Measurements from ENCODE around the gene LYZL2.
"Not testable (repeated sequence)": the region's sequence is repeated elsewhere in the genome, so short reads cannot be mapped to it uniquely, and the experiment has no call there.

LYZL2 gene

GRCh38 chr10:30639946-30640786 is 10.6 kb upstream of the LYZL2 start:
- no peak for DNase-seq (ENCODE audit: low read depth in 3 of 3, low spot score in 1 of 3)

DNA sequence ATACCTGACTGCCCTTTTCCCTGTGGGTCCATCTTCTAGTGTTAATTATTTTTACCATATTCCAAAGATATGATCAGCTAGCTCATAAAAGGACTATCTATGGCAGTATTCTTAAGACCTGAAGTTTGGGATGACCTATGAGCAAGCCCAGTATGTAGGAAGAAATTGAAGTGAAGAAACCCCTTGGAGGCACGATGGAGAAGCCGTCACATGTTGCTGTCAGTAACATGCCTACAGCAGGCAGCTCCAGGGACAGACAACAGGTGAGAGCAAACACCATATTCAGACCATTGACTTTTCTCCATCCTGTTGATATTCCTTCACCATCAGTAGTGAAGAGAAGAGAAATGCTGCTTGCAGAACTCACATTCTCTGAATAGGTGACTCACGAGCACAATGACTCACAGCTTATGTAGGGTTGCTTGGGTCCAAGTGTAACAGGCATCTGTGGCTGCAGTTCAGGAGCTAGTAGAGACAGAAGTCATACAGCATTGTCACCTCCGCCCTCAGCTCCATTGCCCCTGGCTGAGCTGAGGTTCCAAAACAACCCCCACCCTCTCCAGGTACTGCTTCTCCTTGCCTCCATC is 8.4 kb upstream of the LYZL2 start:
- no peak for DNase-seq (ENCODE audit: low read depth in 3 of 3, low spot score in 1 of 3)

DNA sequence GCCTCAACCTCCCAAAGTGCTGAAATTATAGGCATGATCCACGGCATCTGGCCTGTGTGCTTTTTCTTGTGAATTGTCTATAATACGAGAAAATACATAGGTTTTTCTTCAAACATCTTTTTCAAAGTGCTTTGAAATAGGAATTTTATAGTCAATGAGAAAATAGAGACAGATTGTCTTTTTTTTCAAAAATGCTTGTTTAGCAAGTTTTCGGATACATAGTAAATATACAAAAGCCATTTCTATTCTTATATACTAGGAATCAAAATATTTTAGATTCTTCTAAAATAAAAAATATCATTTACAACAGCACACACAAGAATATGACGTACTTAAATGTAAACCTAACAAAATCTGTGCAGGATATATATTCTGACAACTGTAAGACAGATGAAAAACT is 1.6 kb upstream of the LYZL2 start:
- DNase-seq (ENCODE audit: low read depth in 3 of 3, low spot score in 1 of 3) = no peak

DNA sequence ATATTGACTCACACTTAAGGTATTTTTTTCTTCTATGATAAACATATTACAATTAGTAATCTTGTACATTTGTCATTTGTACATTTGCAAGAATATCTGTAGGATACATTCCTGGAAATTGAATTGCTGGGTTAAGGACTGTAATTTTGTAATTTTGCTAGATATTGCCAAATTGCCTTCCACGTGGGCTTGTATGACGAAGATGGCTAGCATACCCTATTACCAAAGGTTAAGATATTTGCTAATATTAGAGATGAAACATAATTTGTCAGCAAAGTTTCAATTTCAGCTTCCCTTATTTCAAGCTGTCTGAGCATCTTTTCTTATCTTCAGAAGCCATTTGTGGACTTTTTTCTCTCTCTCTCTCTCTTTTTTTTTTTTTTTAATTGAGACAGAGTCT is 1.0 kb upstream of the LYZL2 start:
- DNase-seq (ENCODE audit: low read depth in 3 of 3, low spot score in 1 of 3) = no peak

GRCh38 chr10:30628576-30628975 is 977 bp downstream of the LYZL2 start:
- DNase-seq (ENCODE audit: low read depth in 3 of 3, low spot score in 1 of 3) = not testable (repeated sequence)

GRCh38 chr10:30626837-30627236 is 2.7 kb downstream of the LYZL2 start:
- not testable (repeated sequence) for DNase-seq (ENCODE audit: low read depth in 3 of 3, low spot score in 1 of 3)

DNA sequence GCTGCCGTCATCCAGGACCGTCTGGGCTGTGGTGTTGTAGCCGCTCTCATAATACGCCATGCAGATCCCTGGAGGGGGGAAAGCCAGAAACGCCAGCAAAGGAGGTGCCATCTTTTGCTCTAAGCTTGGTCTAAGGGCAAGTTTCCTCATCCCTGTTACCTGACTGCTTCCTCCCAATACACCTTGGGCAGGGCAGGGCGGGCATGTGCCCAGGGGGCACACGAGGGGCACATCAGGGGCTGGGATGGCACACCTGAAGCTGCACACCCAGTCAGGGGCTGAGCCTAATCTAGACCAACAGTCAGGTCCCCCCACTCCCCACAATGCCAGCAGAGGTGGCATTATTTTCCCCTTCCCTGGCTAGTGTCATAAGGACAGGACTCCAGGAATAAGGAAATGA is 3.4 kb downstream of the LYZL2 start:
- DNase-seq (ENCODE audit: low read depth in 3 of 3, low spot score in 1 of 3) = not testable (repeated sequence)

GRCh38 chr10:30625080-30625479 is 4.5 kb downstream of the LYZL2 start:
- DNase-seq (ENCODE audit: low read depth in 3 of 3, low spot score in 1 of 3) = no peak

- DNase-seq (ENCODE audit: low read depth in 3 of 3, low spot score in 1 of 3) = no peak
Measured at GRCh38 chr10:30619966-30620365, 9.6 kb downstream of the LYZL2 start.

DNA sequence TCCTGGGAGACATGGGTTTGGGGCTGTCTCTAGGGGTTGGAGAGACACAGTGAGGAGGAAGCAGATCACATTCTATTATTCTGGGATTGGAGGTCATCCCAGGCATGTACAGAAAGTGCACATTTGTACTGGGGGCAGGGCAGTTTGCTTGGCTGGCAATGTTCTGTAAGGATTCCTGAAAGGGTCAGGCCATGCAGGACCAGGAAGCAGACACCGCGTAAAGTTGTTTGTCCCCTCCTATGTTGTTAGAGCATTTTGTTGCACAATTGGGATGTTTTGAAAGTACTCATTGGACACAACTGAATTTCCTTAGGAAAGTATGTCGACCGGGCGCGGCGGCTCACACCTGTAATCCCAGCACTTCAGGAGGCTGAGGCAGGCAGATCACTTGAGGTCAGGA is 12.5 kb downstream of the LYZL2 start:
- no peak for DNase-seq (ENCODE audit: low read depth in 3 of 3, low spot score in 1 of 3)

DNA sequence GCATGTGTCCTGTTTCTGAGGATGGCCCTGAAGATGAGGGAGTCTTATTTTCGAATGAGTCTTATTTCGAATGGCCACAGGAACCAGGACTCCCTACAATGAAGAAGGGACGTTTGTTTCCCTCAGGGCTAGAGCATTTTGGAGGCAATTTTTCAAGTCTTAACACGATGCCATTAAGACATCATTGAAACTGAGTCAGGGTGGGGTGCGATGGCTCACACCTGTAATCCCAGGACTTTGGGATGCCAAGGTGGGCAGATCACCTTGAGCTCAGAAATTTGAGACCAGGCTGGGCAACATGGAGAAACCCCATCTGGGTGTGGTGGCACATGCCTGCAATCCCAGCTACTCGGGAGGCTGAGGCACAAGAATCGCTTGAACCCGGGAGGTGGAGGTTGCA is 18.5 kb downstream of the LYZL2 start:
- DNase-seq (ENCODE audit: low read depth in 3 of 3, low spot score in 1 of 3) = not testable (repeated sequence)

GRCh38 chr10:30607814-30608213 is 21.7 kb downstream of the LYZL2 start:
- no peak for DNase-seq (ENCODE audit: low read depth in 3 of 3, low spot score in 1 of 3)

- DNase-seq (ENCODE audit: low read depth in 3 of 3, low spot score in 1 of 3) = no peak
Measured at GRCh38 chr10:30606313-30606712, 23.2 kb downstream of the LYZL2 start.

DNA sequence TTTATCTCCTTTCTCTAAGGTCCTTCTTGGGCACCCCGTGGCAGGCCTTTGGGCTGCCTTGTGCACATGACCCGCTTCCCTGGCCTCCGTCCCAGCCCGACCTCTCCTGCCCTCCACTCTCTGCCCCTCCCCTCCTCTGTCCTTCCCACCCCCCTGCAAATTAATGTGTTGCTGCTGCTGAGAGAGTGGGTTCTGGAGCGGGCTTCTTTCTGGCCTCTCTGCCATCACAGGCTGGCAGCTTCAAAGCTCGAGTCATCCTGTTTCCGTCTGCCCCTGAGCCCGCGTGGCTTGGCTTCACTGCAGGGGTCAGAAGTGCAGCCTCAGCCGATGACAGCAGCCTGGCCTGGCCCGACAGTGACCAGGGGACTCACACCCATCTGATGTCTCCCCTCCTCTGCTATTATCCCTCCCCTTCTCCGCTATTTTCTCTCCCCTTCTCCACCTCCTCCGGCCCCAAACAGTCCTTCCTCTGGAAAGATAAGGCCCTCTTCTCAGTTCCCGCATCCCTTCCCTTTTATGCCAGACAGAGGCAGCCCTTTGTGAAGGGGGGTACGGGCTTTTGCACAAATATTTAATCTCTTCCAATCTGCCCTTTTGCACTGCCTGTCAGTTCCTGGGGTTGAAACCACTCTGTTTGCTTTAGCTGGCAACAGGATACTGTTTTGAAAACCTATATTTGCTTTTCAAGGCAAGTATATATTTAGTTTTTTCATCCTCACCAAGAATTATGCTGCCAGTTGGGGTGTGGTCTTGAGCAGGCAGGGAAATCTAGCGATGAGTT is 24.0 kb downstream of the LYZL2 start:
- DNase-seq (ENCODE audit: low read depth in 3 of 3, low spot score in 1 of 3) = not testable (repeated sequence)

GRCh38 chr10:30603589-30603988 is 26.0 kb downstream of the LYZL2 start:
- DNase-seq (ENCODE audit: low read depth in 3 of 3, low spot score in 1 of 3) = no peak

DNA sequence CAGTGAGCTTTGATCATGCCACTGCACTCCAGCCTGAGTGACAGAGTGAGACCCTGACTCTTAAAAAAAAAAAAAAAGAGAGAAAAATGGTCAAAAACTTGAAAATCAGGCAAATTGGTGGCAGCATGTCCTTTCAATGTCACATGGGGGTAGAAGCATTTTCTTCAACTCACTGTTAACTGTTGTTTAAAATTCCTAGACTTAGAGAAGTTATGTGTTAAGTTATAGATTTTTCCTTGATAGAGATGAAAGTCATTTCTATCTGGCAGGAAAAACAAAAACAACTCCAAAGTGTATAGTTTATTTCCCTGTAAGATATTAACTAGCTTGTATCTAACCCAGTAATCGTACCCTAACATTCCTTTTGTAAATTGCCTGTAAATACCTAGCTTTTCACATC is 26.8 kb downstream of the LYZL2 start:
- DNase-seq (ENCODE audit: low read depth in 3 of 3, low spot score in 1 of 3) = no peak

- DNase-seq (ENCODE audit: low read depth in 3 of 3, low spot score in 1 of 3) = no peak
Measured at GRCh38 chr10:30600005-30600404, 29.5 kb downstream of the LYZL2 start.

- DNase-seq (ENCODE audit: low read depth in 3 of 3, low spot score in 1 of 3) = no peak
Measured at GRCh38 chr10:30598105-30598776, 31.3 kb downstream of the LYZL2 start.

DNA sequence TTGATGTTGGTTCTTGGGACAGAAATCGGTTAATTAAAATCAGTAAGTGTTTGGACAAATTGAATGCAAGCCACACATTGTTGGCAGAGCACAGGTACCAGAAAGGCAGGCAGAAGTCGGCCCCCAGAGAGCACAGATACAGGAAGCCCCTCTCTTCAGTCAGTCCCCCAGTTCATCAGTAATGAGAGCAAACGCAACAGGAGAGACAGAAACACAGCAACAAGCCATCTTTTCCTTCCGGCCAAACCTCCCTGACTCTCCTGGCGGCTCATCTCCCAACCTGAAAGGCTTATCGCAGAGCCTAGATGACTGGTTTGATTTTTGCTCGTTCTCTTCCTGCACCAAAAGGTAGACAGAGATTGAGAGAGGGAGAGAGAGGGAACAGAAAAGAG is 32.1 kb downstream of the LYZL2 start:
- not testable (repeated sequence) for DNase-seq (ENCODE audit: low read depth in 3 of 3, low spot score in 1 of 3)

- DNase-seq (ENCODE audit: low read depth in 3 of 3, low spot score in 1 of 3) = not testable (repeated sequence)
Measured at GRCh38 chr10:30596493-30597432, 32.8 kb downstream of the LYZL2 start.
